LHCN-M2 (cell line): ENCODE data around the gene GANAB. TPM values are rescaled to one million over a fixed set of nuclear protein-coding genes. Genes with fewer than 3 reads are reported as not detected.

ENCODE experiments used
- total RNA-seq: library from RNA; depleted of rRNA; stranded (reverse); fragments of >200 nt; gene quantifications from 2 replicates; pipeline ENCODE4 v1.2.3, GENCODE V29; 2014; rRNA removed

GANAB gene
- total RNA-seq, 1 experiment from 2014 or later = 299 TPM

Other genes with a start within 250 kb of the GANAB start
- gene SCGB1A1, start 227.6 kb downstream of the GANAB start, total RNA-seq = not detected in 2 replicates
- 313 and 332 TPM in 2 replicates for gene AHNAK, start 99.8 kb downstream of the GANAB start, total RNA-seq
- 1,532 and 1,571 TPM in 2 replicates for gene EEF1G, start 72.7 kb downstream of the GANAB start, total RNA-seq
- 9.0 and 9.8 TPM in 2 replicates for gene TUT1, start 55.1 kb downstream of the GANAB start, total RNA-seq
- 142 and 149 TPM in 2 replicates for gene MTA2, start 44.7 kb downstream of the GANAB start, total RNA-seq
- 41.5 and 46.8 TPM in 2 replicates for gene EML3, start 33.8 kb downstream of the GANAB start, total RNA-seq
- gene ROM1, start 33.4 kb downstream of the GANAB start, total RNA-seq = 8.9 and 10.3 TPM in 2 replicates
- gene B3GAT3, start 24.6 kb downstream of the GANAB start, total RNA-seq = 74.1 and 92.8 TPM in 2 replicates
- gene INTS5, start 6.7 kb upstream of the GANAB start, total RNA-seq = 27.9 and 28.1 TPM in 2 replicates
- 55.7 and 72.4 TPM in 2 replicates for gene C11orf98, start 18.6 kb upstream of the GANAB start, total RNA-seq
- gene CSKMT, start 18.7 kb upstream of the GANAB start, total RNA-seq = 3.2 and 8.7 TPM in 2 replicates
- gene UQCC3, start 25.1 kb upstream of the GANAB start, total RNA-seq = 11.0 and 16.4 TPM in 2 replicates
- gene LBHD1, start 25.7 kb upstream of the GANAB start, total RNA-seq = 3.7 and 4.7 TPM in 2 replicates
- gene UBXN1, start 32.5 kb upstream of the GANAB start, total RNA-seq = 97.0 and 122 TPM in 2 replicates
- 41.4 and 68.1 TPM in 2 replicates for gene LRRN4CL, start 42.9 kb upstream of the GANAB start, total RNA-seq
- 80.1 and 86.2 TPM in 2 replicates for gene BSCL2, start 60.8 kb upstream of the GANAB start, total RNA-seq
- gene GNG3, start 61.1 kb upstream of the GANAB start, total RNA-seq = not detected in 2 replicates
- gene HNRNPUL2, start 80.8 kb upstream of the GANAB start, total RNA-seq = 8.7 and 14.4 TPM in 2 replicates
- gene TTC9C, start 81.9 kb upstream of the GANAB start, total RNA-seq = 31.8 and 53.4 TPM in 2 replicates
- 6.7 and 9.2 TPM in 2 replicates for gene ZBTB3, start 107.5 kb upstream of the GANAB start, total RNA-seq
- gene POLR2G, start 115.0 kb upstream of the GANAB start, total RNA-seq = 82.5 and 86.6 TPM in 2 replicates
- gene TAF6L, start 124.8 kb upstream of the GANAB start, total RNA-seq = 21.7 and 25.9 TPM in 2 replicates
- gene TMEM179B, start 140.8 kb upstream of the GANAB start, total RNA-seq = 53.6 and 78.5 TPM in 2 replicates
- gene TMEM223, start 145.4 kb upstream of the GANAB start, total RNA-seq = 26.9 and 32.6 TPM in 2 replicates
- gene NXF1, start 158.8 kb upstream of the GANAB start, total RNA-seq = 34.2 and 39.6 TPM in 2 replicates
- gene STX5, start 185.4 kb upstream of the GANAB start, total RNA-seq = 21.5 and 25.2 TPM in 2 replicates
- gene TEX54, start 186.2 kb upstream of the GANAB start, total RNA-seq = not detected in 2 replicates
- gene WDR74, start 193.0 kb upstream of the GANAB start, total RNA-seq = 56.5 and 56.6 TPM in 2 replicates
- 121 and 132 TPM in 2 replicates for gene SLC3A2, start 234.3 kb upstream of the GANAB start, total RNA-seq